DMS 273 treated with DMSO at 0.1 percent for 48 hours (cell line): ENCODE data around the gene SLC35E4.
"Not testable (repeated sequence)": the region's sequence is repeated elsewhere in the genome, so short reads cannot be mapped to it uniquely, and the experiment has no call there.

ENCODE experiments used
- DNase-seq: peaks from one replicate; lab custom pipeline; 2025; lab: John Stamatoyannopoulos, UW

Gene SLC35E4, protein sequence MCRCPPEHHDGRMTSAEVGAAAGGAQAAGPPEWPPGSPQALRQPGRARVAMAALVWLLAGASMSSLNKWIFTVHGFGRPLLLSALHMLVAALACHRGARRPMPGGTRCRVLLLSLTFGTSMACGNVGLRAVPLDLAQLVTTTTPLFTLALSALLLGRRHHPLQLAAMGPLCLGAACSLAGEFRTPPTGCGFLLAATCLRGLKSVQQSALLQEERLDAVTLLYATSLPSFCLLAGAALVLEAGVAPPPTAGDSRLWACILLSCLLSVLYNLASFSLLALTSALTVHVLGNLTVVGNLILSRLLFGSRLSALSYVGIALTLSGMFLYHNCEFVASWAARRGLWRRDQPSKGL

DNA sequence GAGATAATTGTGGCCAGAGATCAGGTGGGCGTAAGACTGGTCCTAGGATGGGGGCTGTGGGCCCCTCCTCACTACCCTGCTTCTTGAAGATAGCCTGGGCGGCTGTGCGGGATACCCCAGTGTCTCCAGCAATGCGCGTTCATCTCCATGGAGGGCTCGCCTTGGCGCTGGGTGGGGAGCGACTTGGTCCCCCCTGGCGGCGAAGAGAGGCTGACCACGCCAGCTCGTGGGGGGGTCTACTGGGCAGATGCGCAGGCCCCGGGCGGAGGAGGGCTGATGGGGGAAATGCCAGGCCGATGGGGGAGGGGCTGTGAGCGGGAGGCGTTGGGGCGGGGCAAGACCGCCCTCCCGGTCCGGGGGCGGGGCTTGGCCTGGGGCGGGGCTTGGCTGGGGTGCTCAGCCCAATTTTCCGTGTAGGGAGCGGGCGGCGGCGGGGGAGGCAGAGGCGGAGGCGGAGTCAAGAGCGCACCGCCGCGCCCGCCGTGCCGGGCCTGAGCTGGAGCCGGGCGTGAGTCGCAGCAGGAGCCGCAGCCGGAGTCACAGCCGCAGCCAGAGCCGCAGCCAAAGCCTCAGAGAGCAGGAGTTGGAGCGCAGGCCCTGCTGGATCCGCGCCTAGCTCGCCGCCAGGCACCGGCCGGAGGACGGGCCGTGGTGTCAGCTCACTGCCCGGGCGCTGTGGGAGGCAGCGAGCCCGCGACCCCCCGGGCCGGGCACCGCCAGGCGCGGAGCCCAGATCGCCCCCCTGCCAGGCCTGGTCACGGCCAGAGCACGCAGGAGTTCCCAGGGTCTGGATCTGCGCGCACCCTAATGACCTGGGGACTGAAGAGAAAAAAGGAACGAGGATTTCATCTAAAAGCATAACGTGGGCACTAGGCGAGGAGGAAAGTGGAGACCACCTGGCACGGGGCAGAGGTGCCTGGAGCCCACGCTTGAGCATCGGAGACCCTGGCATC, at the start of gene SLC35E4:
TSS of gene SLC35E4 (plus strand) at position 509 of the 953 bp plus-strand sequence. CDS start 670 bp downstream, outside the sequence.
- DNase-seq, result peak; percentile 28

DNA sequence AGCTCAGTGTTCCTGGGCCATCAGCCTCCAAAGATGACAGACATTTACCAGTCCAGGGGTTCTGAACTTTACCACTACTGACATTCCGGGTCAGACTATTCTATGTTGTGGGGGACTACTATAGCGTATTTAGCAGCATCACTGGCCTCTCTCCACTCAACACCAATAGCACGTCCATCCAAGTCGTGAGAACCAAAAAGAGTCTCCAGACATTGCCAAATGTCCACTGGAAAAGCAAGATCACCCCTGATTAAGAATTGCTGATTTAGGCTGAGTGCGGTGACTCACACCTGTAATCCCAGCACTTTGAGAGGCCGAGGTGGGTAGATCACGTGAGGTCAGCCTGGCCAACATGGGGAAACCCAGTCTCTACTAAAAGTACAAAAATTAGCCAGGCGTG, 49.2 kb upstream of the SLC35E4 start:
- DNase-seq, result no peak

DNA sequence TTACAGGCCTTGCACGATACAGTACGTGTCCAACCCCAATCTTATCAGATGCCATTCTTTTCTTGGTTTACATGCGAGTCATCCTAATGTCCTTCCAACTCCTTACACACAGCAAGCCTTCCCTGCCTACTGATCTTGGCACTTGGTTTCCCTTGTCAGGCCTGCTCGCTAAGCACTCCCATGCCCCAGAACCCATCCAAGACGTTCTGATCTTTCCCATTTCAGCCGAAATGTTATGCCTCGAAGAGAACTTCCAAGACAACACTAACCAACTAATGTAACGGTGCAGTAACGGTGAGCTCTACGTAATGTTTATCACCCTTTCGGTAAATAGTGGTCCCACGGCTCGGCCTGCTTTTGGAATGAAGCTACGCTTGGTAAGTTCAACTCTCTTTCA, 44.4 kb upstream of the SLC35E4 start:
- DNase-seq, result no peak

DNA sequence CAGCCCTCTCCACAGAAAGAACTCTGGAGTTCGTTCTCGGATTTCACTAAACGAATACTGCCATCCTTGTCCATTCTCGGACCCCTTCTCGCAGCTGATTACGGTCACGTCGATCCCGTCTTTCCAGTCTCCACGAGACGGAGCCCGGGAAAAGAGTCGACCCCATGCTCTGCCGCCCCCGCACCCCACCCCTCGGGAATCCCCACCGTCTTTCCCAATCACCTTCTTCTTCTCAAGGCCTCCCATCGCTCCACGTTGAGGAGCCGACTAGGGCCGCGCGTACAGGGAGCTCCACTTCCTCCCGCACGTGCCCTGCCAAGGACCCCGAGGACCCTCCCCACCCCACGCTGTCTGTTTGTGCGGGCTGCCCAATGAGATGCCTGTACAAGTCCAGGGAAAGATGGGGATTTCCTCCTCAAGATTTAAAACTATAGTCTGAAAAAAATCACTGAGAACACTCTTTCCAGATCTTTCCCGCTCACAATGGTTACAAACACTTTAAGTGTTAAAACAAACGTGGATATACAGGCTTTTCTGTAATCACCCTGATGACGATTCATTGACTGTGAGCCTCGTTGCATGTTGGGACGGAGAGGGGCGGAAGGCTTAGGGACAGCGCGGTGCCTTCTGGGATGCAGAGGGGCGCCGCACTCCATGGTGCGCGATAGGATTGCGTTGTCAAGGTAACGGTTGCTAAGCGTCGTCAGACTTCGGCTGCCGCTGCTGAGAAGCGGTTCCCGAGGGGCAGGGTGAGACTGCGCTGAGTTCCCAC, 43.8 kb upstream of the SLC35E4 start, which contains the start of gene PES1:
TSS of gene PES1 (minus strand) at position 323 of the 772 bp plus-strand sequence. CDS start at position 246, 77 bp downstream.
- peak; percentile 95 for DNase-seq

DNA sequence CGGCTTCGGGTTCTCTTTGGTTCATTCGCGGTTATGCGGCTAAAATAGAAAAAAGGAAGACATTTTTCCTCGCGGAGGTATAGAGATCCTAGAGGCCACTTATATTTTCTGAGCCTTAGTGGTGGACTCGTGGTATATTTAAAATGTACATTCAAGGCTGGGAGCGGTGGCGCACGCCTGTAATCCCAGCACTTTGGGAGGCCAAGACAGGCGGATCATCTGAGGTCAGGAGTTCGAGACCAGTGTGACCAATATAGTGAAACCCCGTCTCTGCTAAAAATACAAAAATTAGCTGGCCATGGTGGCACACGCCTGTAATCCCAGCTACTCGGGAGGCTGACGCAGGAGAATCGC, 43.2 kb upstream of the SLC35E4 start:
- DNase-seq, result not testable (repeated sequence)

DNA sequence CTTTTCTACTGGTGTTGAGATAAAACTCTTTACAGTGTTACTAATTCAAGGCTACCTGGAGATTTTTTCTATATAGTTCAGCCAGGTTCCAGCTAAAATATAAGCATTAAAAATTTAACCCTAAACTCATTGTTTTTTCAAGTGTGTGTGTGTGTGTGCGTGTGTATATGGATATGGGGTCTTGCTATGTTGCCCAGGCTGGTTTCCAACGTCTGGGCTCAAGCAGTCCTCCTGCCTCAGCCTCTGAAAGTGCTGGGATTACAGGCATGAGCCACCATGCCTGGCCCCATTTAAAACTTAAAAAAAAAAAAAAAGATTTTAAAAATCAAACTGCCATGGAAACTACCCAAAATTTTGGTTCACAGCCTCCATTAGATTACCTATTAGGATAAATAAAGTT, 39.4 kb upstream of the SLC35E4 start:
- DNase-seq, result no peak

DNA sequence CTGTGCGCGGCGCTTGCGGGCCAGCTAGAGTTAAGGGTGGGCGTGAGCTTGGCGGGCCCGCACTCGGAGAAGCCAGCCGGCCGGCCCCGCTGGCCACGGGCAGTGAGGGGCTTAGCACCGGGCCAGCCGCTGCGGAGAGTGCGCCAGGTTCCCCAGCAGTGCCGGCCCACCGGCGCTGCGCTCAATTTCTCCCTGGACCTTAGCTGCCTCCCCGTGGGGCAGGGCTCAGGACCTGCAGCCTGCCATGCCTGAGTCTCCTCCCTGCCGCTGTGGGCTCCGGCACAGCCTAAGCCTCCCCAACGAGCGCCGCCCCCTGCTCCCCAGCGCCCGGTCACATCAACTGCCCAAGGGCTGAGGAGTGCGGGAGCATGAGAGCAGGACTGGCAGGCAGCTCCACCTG, 38.7 kb upstream of the SLC35E4 start:
- DNase-seq, result no peak

DNA sequence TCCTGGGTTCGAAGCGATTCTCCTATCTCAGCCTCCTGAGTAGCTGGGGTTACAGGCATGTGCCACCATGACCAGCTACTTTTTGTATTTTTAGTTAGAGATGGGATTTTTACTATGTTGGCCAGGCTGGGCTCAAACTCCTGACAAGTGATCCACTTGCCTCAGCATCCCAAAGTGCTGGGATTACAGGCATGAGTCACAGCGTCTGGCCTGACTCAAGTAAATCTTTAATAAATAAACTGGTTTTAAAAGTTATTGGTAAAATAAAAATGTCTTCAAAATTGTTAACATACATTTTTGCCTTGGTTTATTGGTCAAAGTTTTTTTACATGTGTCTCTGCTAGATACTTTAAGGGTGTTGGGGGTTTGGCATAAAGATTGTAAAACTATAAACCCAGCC, 36.6 kb upstream of the SLC35E4 start:
- DNase-seq, result no peak

DNA sequence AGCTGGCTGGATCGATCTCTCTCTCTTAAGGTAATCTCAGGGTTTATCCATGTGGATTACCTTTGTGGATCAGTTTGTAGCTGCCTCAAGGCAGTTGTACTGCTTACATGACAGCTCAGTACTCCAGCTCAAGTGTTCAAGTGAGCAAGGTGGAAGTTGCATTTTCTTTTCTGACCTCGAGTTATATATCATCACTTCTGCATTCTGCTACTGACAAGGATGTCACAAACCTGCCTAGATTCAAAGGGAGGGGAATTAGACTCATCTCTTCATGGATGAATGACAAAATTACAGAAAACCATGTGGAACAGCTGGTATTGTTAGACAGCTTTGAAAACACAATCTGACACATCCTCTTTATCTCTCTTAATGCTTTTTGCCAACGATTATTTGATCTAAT, 34.7 kb upstream of the SLC35E4 start:
- DNase-seq, result no peak

DNA sequence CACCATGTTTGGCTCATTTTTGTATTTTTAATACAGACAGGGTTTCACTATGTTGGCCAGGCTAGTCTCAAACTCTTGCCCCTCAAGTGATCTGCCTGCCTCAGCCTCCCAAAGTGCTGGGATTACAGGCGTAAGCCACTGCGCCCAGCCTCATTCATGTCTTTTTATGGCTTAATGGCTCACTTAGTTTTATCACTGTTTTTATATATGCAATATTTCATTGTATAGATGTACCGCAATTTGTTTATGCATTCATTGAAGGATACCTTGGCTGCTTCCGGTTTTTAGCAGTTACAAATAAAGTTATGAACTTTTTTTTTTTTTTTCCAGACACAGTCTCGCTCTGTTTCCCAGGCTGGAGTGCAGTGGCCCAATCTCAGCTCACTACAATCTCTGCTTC, 34.1 kb upstream of the SLC35E4 start:
- no peak for DNase-seq

DNA sequence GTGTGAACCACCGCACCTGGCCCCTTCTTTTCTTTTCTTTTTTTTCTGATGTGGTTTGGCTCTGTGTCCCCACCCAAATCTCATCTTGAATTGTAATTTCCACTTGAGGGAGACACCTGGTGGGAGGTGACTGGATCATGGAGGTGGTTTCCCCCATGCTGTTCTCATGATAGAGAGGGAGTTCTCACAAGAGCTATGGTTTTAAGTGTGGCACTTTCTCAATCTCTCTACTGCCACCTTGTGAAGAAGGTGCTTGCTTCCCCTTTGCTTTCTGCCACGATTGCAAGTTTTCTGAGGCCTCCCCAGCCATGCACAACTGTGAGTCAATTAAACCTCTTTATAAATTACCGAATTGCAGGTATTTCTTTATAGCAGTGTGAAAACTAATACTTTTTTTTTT, 33.5 kb upstream of the SLC35E4 start:
- DNase-seq, result no peak

DNA sequence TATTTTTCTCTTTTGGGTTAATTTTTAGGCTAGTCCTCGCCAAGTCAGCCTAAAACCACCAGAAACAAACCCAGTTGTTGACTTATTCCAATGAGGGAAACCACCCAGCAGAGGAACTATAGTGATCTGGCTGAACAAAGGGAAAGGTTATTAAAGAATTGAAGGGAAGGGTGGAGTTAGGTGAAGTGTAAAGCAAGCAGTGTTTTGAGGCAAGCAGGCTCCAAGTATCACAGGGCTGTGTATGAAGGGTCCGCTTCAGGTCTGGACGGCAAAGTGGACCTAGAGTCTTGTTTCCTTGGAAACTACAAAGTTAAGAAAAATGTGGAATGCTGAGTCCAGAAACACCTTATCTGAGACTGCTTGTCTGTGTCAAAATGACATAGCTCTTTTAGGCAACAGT, 31.8 kb upstream of the SLC35E4 start:
- DNase-seq, result no peak

DNA sequence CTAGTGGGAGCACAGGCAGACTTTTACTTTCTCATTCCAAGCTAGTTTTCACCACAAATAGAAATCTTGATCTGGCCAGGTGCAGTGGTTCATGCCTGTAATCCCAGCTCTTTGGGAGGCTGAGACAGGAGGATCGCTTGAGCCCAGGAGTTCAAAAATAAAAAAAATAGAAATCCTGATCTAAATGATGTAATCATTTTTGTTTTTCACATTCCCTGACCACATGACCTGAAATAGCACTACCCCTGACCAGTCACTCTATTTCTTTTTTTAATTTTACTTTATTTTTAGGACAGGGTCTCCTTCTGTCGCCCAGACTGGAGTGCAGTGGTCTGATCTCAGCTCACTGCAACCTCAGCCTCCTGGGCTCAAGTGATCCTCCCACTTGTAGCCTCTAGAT, 30.9 kb upstream of the SLC35E4 start:
- no peak for DNase-seq

DNA sequence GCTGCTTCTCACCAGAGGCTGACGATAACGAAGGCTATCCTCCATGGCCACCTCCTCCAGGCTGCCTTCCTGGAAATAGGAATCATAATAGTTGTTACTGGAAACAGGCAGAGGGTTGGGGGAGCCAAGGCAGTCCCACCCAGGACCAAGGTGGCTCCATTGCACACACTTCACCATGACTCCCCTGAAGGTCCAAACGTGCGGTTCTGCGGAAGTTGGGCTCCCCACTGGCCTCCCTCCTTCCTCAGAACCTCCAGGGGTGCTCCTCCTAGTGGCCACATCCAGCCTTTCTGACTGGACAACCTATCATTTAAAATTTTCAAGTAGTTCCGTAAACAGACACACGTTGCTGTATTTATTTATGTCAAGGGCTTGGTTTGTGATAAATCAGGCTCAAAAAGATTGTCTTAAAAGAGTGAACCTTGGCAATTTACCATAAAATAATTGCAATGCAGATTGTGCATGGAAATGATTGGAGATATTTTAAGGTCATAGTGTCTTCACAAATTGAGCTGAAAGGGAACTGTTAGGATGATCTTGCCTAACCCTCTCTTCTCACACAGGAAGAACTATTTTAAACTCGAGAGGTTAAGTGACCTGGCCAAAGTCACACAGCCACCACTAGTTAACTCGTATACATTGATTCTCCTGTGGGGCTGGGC, 30.0 kb upstream of the SLC35E4 start:
- no peak for DNase-seq

DNA sequence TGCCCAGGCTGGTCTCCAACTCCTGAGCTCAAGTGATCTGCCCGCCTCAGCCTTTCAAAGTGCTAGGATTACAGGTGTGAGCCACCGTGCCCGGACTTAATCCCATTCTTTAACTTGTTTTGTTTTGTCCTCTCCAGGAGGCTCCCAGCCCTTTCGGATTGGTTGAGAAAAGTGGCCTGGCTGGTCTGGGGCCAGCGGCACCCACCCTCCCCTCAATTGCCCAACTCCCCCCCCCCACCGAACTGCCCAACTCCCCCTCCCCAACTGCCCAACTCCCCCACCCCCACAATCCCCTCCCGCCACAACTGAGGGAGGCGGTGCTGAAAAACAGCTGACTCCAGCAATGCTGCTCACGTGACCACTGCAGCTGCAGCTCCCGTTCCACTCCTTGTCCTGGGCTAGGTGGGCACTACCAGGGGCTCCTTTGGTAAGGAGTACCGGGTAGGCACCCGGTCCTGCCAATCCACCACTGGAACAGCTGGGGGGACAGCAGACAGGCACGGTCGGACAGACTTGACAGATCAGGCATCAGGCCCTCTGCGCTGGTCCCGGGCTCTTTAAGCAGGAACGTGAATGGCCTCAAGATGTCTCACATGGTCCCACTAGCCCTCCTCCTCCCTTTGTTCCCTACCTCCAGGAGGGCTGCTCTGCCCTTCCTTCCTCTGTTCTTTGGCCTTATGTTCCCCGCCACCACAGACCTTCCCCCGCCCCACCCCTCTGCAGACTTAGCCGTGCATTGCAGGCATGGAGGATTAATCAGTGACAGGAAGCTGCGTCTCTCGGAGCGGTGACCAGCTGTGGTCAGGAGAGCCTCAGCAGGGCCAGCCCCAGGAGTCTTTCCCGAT, 28.9 kb upstream of the SLC35E4 start, which contains the start of gene TCN2:
TSS of gene TCN2 (plus strand) at position 720 of the 845 bp plus-strand sequence. CDS start 158 bp downstream, outside the sequence.
- no peak for DNase-seq

DNA sequence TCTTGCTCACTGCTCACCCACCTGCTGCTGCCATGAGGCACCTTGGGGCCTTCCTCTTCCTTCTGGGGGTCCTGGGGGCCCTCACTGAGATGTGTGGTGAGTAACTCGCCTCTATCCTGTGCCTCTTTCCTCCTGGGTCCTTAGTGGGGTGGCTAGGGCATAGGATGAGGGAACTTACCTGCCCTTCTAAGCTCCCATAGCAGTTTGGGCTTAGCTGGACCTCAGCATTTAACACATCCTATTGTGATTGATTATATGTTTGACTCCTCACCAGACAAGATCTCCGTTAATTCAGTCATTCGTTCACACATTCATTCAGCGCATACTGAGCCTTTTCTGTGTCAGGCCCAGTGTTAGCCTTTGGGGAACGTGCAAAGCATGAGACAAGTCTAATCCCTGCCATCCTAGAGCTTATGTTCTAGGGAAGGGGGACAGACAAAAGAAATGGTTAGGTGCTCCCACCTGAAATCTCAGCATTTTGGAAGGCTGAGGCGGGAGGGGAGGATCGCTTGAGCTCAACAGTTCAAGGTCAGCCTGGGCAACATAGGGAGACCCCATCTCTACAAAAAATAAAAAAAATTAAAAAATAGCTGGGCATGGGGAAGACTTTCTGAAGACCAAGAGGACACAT, 28.2 kb upstream of the SLC35E4 start:
- no peak for DNase-seq

DNA sequence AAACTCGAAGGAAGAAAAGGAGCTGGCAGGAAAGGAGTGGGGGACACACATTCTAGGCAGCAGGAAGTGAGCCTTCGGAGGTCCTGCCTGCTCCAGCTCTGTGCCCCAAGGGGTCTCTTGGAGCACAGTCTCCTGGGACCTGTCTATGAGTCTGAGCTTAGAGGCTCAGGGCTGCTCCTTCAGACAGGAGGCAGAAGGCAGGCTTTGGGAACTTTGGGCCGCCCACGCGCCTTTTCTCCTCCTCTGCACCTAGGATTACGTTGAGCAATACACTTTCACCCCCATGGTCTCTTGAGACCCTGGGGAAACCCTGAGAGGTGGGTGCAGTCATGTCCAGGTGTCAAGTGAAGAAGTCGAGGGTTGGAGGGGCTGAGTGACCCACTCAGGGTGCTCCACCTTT, 27.6 kb upstream of the SLC35E4 start:
- DNase-seq, result no peak

DNA sequence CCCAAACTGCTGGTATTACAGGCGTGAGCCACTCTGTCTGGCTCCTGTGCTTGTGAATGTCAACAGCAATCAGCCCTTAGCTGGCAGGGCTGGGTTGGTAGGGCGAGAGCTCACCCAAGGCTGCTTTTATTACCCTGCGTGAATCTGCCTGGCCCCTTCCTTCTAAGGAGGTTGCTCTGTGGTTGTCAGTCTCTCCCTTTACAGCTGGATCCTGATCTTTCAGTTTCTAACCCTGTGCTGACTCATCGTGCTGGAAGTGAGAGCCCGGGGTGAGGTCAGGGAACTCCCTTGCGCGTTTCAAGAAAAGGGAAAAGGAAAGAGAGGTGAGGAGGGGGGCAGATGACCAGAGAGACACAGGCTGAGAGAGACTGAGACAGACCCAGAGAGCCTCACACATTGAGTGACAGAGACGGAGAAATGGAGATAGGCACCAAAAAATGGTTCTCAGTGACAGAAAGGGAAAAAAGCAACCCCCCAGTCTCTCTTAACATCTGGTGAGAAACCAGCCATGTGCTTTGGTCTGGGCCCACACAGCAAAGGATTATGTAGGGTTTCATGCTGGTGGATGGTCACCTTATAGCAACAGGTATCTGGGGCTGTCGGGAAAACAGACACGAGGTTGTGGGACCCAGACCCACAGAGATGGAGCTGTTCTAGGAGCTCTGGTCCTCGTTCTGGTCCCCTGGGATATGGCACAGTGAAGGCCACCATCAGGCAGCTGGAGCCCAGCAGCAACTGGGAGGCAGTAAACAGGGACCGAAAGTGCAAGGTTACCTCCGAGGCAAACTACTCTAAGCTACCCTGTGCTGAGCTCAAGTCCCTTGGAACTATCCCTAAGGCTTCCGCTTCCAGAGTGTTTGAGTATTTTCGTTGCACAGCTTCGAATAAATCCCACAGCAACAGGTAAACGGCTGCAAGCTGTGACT, 26.1 kb upstream of the SLC35E4 start:
- no peak for DNase-seq

DNA sequence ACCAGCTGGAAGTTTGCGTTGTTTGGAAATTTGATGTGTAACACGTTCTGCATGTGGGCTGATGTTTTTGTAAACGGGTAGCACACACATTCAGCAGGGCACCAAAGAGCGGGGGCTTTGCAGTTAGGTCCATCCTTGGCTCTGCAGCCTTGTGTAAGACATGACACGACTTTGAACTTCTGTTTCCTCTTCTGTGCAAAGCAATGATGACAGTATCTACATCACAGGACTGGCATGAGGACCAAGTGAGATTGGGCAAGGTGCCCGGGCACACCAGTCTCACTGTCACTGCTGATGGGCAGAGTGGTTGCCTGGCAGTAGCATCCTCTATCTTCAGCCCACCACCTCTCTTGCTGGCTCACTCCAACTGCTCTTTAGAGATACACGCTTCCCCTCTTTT, 25.3 kb upstream of the SLC35E4 start:
- no peak for DNase-seq
